ENCODE measurements around the gene GNA14.

Gene GNA14

GRCh38 chr9:77384406-77384805 lies 263.7 kb downstream of the GNA14 start:
- no peak for DNase-seq

DNA sequence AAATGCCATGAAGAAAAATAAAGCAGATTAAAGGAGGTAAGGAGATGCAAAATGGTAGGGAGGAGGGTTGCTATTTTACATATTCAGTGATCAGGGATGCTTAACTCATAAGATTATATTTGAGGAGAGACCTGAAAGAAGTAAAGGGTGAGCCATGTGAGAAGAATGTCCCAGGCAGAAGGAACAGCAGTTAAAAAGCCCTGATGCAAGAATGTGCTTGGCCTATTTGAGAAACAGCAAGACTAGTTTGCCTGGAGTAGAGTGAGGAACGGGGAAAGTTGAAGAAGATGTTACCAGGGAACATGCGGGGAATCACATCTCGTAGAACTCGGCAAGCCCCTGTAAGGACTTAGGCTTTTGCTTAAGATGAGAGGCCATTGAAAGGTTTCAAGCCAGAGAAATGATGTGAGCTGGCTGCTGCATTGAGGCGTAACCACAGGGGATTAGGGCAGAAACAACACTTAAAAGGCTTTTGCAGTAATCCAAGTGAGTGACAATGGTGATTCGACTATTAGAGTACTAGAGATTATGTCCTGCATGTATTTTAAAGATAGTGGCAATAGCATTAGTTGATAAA lies 272.1 kb downstream of the GNA14 start:
- DNase-seq: no peak

- no peak for DNase-seq
Observed at GRCh38 chr9:77374266-77374665, 273.9 kb downstream of the GNA14 start.

All from activated CD4-positive, alpha-beta T cell treated with anti-CD3 and anti-CD28 coated beads, Interleukin-2, amount 50 U/mL, for 4 hours (primary cell).